SK-N-MC (cell line): ENCODE data around the gene CRYGA.

Experiments
- EZH2 ChIP-seq: fragments of 200-600 bp; sonication (generic); IDR thresholded peaks from one replicate; pipeline ENCODE4 v1.6.1; 2017; ENCODE audit warnings: antibody characterized with exemption
- FOXP2 ChIP-seq: optimal IDR thresholded peaks from 2 replicates; pipeline ENCODE3; 2011; ENCODE audit warnings: mild to moderate bottlenecking, moderate library complexity; ENCODE audit not compliant: insufficient read depth; ENCODE audit errors: extremely low read length, control extremely low read depth

DNA sequence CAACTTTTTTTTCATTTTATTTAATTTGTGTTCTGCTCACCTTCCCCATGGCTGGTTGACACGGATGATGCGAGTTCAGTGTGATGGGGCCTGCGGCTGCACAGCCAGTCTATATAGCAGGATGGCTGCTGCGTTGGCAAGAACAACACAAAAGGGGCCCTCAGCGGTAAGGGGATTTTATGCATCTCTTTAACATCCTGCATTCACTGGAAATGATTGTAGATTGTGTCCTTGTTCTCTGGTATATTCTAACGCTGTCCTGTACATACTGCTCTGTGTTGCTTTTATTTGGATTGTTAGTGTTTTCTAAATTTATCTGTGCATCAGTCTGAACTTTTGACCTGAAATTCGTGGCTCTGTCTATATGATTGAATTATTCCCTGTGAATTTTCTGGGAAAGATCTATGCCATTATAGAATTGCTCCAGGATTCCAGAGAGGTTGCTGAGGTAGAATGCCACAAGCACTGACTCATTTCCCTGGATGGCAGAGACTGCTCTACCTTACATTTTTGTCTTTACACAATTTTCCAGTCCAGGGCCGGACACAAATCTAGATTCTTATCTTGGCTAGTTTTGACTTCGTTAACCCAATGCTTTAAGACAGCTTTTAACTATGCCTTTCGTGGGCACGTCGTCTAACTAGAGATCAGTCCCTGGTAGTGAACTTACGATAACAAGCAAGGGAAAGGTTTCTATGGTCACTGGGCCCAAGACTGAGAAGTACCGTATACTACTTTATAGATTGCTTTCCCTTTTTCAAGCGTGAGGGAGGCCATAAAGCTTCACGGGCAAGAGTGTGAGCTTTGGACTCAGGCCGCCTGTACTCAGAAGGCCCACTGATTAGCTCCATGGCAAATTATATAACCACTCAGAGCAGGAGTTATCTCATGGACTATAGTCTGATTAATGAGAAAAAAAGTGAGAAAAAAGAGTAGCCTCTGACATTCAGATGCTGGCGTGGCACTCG lies 33.4 kb downstream of the CRYGA start, which contains the start of gene CRYGC:
- TF ChIP-seq EZH2: no peak
- TF ChIP-seq FOXP2: no peak
